DND-41 (cell line): ENCODE data around the gene PHAX.

Experiments
- CTCF ChIP-seq: IDR thresholded peaks from 2 replicates; pipeline ENCODE4 v1.5.1; 2012; ENCODE audit warnings: borderline replicate concordance, low read length, moderate library complexity, mild to moderate bottlenecking; ENCODE audit not compliant: poor library complexity, severe bottlenecking; ENCODE audit errors: extremely low read depth
- EZH2 ChIP-seq: IDR thresholded peaks from 3 replicates; pipeline ENCODE4 v1.6.1; 2012; ENCODE audit warnings: borderline replicate concordance, low read depth, mild to moderate bottlenecking, moderate library complexity, low read length, inconsistent platforms; ENCODE audit not compliant: severe bottlenecking

DNA sequence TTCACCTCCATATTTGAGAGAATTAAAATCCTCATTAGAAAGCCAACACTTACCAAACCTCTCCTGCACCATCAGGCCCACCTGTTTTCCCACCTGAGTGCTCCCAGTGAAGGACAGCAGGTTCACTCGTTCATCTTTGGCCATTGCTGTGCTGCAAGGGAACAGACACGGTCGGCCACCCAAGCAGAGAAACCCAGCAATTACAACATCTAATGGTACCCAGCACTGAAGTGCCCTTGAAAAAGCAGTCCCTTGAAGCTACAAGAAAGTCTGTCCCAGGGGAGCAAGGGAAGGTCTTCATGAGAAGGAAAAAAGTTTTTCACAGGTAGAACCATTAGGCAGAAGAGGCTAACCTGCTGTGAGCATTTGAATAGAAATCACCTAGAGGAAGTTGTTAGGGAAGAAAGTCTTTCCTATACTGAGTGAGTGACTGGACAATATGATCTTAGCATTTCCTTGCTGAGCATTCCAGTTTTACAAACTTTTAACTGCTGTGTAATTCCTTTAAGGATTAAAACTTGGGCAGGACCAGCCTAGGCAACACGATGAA, 32.5 kb upstream of the PHAX start:
- TF ChIP-seq CTCF (no peak), EZH2 (no peak)
